ENCODE results near the gene LRRC7.

The LRRC7 gene

GRCh38 chr1:70134148-70134547 lies 566.4 kb downstream of the LRRC7 start:
- DNase-seq (ENCODE audit: insufficient read length) (no peak), FAIRE-seq (no peak)
- no peak for TF ChIP-seq TAF1 (IDR thresholded peaks at IDR 0.05; ENCODE audit: borderline replicate concordance, low read depth, low read length)
- TF ChIP-seq POLR2A (IDR thresholded peaks at IDR 0.05; ENCODE audit: low read depth, low read length): no peak
- no peak for TF ChIP-seq POLR2AphosphoS5 (IDR thresholded peaks at IDR 0.05; ENCODE audit: low read depth, low read length)

DNA sequence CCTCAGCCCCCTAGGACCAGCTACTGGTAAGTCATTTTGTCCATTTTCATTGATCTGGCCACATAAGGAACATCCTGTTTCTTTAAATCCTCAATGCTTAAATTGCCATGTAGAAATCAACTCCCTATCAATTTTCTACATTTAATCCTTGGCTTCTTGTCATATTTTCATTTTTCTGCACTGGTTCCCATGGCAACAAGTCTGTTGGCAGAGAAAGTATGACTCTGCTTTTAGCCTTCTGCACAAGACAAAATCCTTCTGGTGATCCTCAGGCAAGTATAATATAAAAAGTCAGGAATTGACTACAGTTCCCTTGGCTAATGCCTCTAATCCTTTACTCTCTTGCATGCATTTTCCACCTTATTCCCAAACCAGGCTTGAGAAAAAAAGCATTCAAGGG lies 572.6 kb downstream of the LRRC7 start:
- DNase-seq (ENCODE audit: insufficient read length) (no peak), FAIRE-seq (no peak)
- no peak for TF ChIP-seq TAF1 (IDR thresholded peaks at IDR 0.05; ENCODE audit: borderline replicate concordance, low read depth, low read length)
- no peak for TF ChIP-seq POLR2A (IDR thresholded peaks at IDR 0.05; ENCODE audit: low read depth, low read length)

GRCh38 chr1:70140894-70141293 lies 573.2 kb downstream of the LRRC7 start:
- no peak for TF ChIP-seq POLR2A (IDR thresholded peaks at IDR 0.05; ENCODE audit: low read depth, low read length)
- no peak for TF ChIP-seq POLR2AphosphoS5 (IDR thresholded peaks at IDR 0.05; ENCODE audit: low read depth, low read length)
- no peak for TF ChIP-seq TAF1 (IDR thresholded peaks at IDR 0.05; ENCODE audit: borderline replicate concordance, low read depth, low read length)
- DNase-seq (ENCODE audit: insufficient read length) (no peak), FAIRE-seq (no peak)

GRCh38 chr1:70142075-70142474 lies 574.4 kb downstream of the LRRC7 start:
- no peak for DNase-seq (ENCODE audit: insufficient read length)
- no peak for TF ChIP-seq POLR2A (IDR thresholded peaks at IDR 0.05; ENCODE audit: low read depth, low read length)
- TF ChIP-seq POLR2AphosphoS5 (IDR thresholded peaks at IDR 0.05; ENCODE audit: low read depth, low read length): no peak
- no peak for TF ChIP-seq TAF1 (IDR thresholded peaks at IDR 0.05; ENCODE audit: borderline replicate concordance, low read depth, low read length)
- no peak for FAIRE-seq

GRCh38 chr1:70143048-70143659 lies 575.4 kb downstream of the LRRC7 start:
- FAIRE-seq: no peak
- TF ChIP-seq POLR2AphosphoS5 (IDR thresholded peaks at IDR 0.05; ENCODE audit: low read depth, low read length) (no peak), TAF1 (IDR thresholded peaks at IDR 0.05; ENCODE audit: borderline replicate concordance, low read depth, low read length) (no peak), POLR2A (IDR thresholded peaks at IDR 0.05; ENCODE audit: low read depth, low read length) (no peak)
- no peak for DNase-seq (ENCODE audit: insufficient read length)

GRCh38 chr1:70146488-70146887 lies 578.8 kb downstream of the LRRC7 start:
- no peak for FAIRE-seq
- no peak for DNase-seq (ENCODE audit: insufficient read length)
- TF ChIP-seq POLR2A (IDR thresholded peaks at IDR 0.05; ENCODE audit: low read depth, low read length) (no peak), POLR2AphosphoS5 (IDR thresholded peaks at IDR 0.05; ENCODE audit: low read depth, low read length) (no peak), TAF1 (IDR thresholded peaks at IDR 0.05; ENCODE audit: borderline replicate concordance, low read depth, low read length) (no peak)

DNA sequence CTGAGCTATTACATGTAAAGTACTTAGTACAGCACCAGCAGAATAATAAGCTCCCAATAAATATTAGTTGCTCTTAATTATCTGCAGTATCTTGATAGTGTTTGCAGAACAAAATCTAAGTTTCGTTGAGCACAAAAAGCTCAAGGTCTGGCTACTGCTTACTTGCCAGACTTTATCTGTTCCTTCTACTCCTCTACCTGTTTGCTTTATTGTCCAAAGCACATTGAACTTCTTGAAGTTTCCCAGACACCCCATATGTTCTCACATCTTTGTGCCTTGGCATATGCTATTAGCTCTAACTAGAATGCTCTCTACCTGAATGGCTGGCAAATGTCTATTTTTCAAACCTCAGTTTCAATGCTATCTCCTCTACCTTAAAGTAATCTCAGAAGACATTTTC lies 582.7 kb downstream of the LRRC7 start:
- DNase-seq (ENCODE audit: insufficient read length): no peak
- TF ChIP-seq POLR2AphosphoS5 (IDR thresholded peaks at IDR 0.05; ENCODE audit: low read depth, low read length): no peak
- TF ChIP-seq POLR2A (IDR thresholded peaks at IDR 0.05; ENCODE audit: low read depth, low read length): no peak
- no peak for TF ChIP-seq TAF1 (IDR thresholded peaks at IDR 0.05; ENCODE audit: borderline replicate concordance, low read depth, low read length)
- FAIRE-seq: no peak

DNA sequence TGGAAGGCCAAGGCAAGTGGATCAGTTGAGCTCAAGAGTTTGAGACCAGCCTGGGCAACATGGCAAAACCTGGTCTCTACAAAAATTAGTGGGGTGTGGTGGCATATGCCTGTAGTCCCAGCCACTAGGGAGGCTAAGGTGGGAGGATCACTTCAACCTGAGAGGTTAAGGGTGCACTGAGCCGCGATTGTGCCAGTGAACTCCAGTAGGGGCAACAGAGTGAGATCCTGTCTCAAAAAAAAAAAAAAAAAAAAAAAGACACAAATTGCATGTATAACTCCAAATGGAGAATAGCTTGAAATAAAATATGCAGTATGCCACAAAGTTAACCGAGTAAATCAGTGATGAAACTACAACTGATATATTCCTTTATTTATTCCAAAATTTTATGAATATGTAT lies 586.0 kb downstream of the LRRC7 start:
- TF ChIP-seq POLR2AphosphoS5 (IDR thresholded peaks at IDR 0.05; ENCODE audit: low read depth, low read length): no peak
- TF ChIP-seq POLR2A (IDR thresholded peaks at IDR 0.05; ENCODE audit: low read depth, low read length): no peak
- no peak for TF ChIP-seq TAF1 (IDR thresholded peaks at IDR 0.05; ENCODE audit: borderline replicate concordance, low read depth, low read length)
- no peak for FAIRE-seq
- no peak for DNase-seq (ENCODE audit: insufficient read length)

GRCh38 chr1:70156529-70157120 lies 588.9 kb downstream of the LRRC7 start:
- no peak for DNase-seq (ENCODE audit: insufficient read length)
- TF ChIP-seq POLR2A (IDR thresholded peaks at IDR 0.05; ENCODE audit: low read depth, low read length): no peak
- no peak for FAIRE-seq

DNA sequence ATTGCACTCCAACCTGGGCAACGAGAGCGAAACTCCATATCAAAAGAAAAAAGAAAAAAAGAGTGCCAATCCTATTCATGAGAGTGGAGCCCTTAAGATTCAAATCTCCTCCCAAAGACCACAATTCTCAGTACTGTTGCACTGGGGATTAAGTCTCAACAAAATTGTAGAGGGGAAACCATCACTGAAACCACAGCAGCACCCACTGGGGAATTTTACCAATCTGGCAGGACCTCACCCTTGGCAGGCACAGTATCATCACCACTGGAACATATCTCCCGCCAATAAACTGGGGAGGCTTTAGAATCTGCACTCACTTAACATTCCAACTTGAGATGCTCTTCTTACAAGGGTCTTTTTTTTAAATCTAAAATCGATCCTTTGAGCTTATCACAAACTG lies 596.6 kb downstream of the LRRC7 start:
- DNase-seq (ENCODE audit: insufficient read length) (no peak), FAIRE-seq (no peak)
- TF ChIP-seq POLR2AphosphoS5 (IDR thresholded peaks at IDR 0.05; ENCODE audit: low read depth, low read length): no peak
- TF ChIP-seq POLR2A (IDR thresholded peaks at IDR 0.05; ENCODE audit: low read depth, low read length): no peak
- no peak for TF ChIP-seq TAF1 (IDR thresholded peaks at IDR 0.05; ENCODE audit: borderline replicate concordance, low read depth, low read length)

- no peak for DNase-seq (ENCODE audit: insufficient read length)
- FAIRE-seq: no peak
- TF ChIP-seq POLR2AphosphoS5 (IDR thresholded peaks at IDR 0.05; ENCODE audit: low read depth, low read length) (no peak), TAF1 (IDR thresholded peaks at IDR 0.05; ENCODE audit: borderline replicate concordance, low read depth, low read length) (no peak), POLR2A (IDR thresholded peaks at IDR 0.05; ENCODE audit: low read depth, low read length) (no peak)
Measured at GRCh38 chr1:70168283-70168682, 600.6 kb downstream of the LRRC7 start.

GRCh38 chr1:70169018-70169839 lies 601.5 kb downstream of the LRRC7 start:
- DNase-seq (ENCODE audit: insufficient read length): no peak
- TF ChIP-seq TAF1 (IDR thresholded peaks at IDR 0.05; ENCODE audit: borderline replicate concordance, low read depth, low read length) (no peak), POLR2A (IDR thresholded peaks at IDR 0.05; ENCODE audit: low read depth, low read length) (no peak), POLR2AphosphoS5 (IDR thresholded peaks at IDR 0.05; ENCODE audit: low read depth, low read length) (no peak)
- no peak for FAIRE-seq

Measured in GM12892 (cell line).